GM12875 (cell line): ENCODE results near the gene EEF1AKMT4.

Experiments
- H3K4me3 ChIP-seq: one replicate; pipeline ENCODE4 v1.5.1; 2011; ENCODE audit warnings: low read depth, low read length, control low read depth
- CTCF ChIP-seq: IDR thresholded peaks from 2 replicates; pipeline ENCODE4 v1.5.1; 2011; ENCODE audit warnings: low read depth, mild to moderate bottlenecking, control low read depth, inconsistent platforms, low read length, moderate library complexity, borderline replicate concordance; ENCODE audit not compliant: insufficient read depth

EEF1AKMT4 gene

GRCh38 chr3:184230081-184230602 is 19.3 kb upstream of the EEF1AKMT4 start:
- H3K4me3 ChIP-seq: no peak overlapping the region
- TF ChIP-seq CTCF: no peak

- TF ChIP-seq CTCF: no peak
- H3K4me3 ChIP-seq: no peak overlapping the region
Observed at GRCh38 chr3:184230603-184231528, 18.6 kb upstream of the EEF1AKMT4 start.

GRCh38 chr3:184231671-184232070 is 17.8 kb upstream of the EEF1AKMT4 start:
- H3K4me3 ChIP-seq: no peak overlapping the region
- TF ChIP-seq CTCF: no peak

GRCh38 chr3:184233127-184233843 is 16.2 kb upstream of the EEF1AKMT4 start:
- no peak overlapping the region for H3K4me3 ChIP-seq
- no peak for TF ChIP-seq CTCF

- no peak for TF ChIP-seq CTCF
- H3K4me3 ChIP-seq: no peak overlapping the region
Observed at GRCh38 chr3:184234224-184234623, 15.2 kb upstream of the EEF1AKMT4 start.

- H3K4me3 ChIP-seq: no peak overlapping the region
Observed at GRCh38 chr3:184234671-184235380, 14.6 kb upstream of the EEF1AKMT4 start.

More at GRCh38 chr3:184234671-184235380, 14.6 kb upstream of the EEF1AKMT4 start:
- no peak for TF ChIP-seq CTCF
